ENCODE results near the gene CRY1.

The CRY1 gene

GRCh38 chr12:106955377-106956047, 137.8 kb downstream of the CRY1 start, which contains the start of gene TMEM263:
TSS of gene TMEM263 (plus strand) at chr12:106955907. CDS start at chr12:106967117, 11,210 bp downstream.
- DNase-seq, result peak; percentile 88 to 90

- DNase-seq, result no peak
Observed at GRCh38 chr12:106954462-106955376, 138.6 kb downstream of the CRY1 start.

GRCh38 chr12:106953352-106954250, 139.7 kb downstream of the CRY1 start:
- DNase-seq, result no peak

- no peak for DNase-seq
Observed at GRCh38 chr12:106950591-106950990, 142.8 kb downstream of the CRY1 start.

- no peak for DNase-seq
Observed at GRCh38 chr12:106947461-106947860, 145.9 kb downstream of the CRY1 start.

- DNase-seq, result no peak
Observed at GRCh38 chr12:106945261-106945851, 148.0 kb downstream of the CRY1 start.

GRCh38 chr12:106942775-106943174, 150.6 kb downstream of the CRY1 start:
- DNase-seq, result no peak

GRCh38 chr12:106941481-106942156, 151.7 kb downstream of the CRY1 start:
- no peak for DNase-seq
